Posterior cingulate gyrus (tissue), 11 donors: ENCODE measurements around the gene EYS.
A peak's percentile ranks its signal among the peaks of the same experiment; 100 is the strongest.
"Not testable (repeated sequence)": the region's sequence is repeated elsewhere in the genome, so short reads cannot be mapped to it uniquely, and the experiment has no call there.

Experiments
- DNase-seq, 10 donors: peaks; one replicate each; pipeline versions ENCODE4 v3.0.0 to v3.0.0-alpha.2; 2020 to 2021; ENCODE audit warnings: mixed read lengths in 3 of 10
- intact Hi-C: fragments of 100-400 bp; cut with DNase I; formaldehyde crosslinking; loops from one replicate; pipeline ENCODE4 v1.15.1; 2023

EYS gene

GRCh38 chr6:63828678-63829077 is 1878.3 kb downstream of the EYS start:
- DNase-seq, intact Hi-C loops: not testable (repeated sequence)

- intact Hi-C loops = no loop called here
- DNase-seq = peak in 2 of 10 donors; percentile 33 to 61
Measured at GRCh38 chr6:63824722-63825121, 1882.3 kb downstream of the EYS start.

- intact Hi-C loops = no loop called here
- DNase-seq = no peak
Measured at GRCh38 chr6:63821442-63821841, 1885.6 kb downstream of the EYS start.

- intact Hi-C loops = no loop called here
- DNase-seq = no peak
Measured at GRCh38 chr6:63819831-63820230, 1887.2 kb downstream of the EYS start.

- intact Hi-C loops = no loop called here
- no peak for DNase-seq
Measured at GRCh38 chr6:63817492-63818050, 1889.5 kb downstream of the EYS start.

GRCh38 chr6:63816982-63817436 is 1890.0 kb downstream of the EYS start:
- peak in 2 of 10 donors; percentile 10 to 34 for DNase-seq
- intact Hi-C loops = no loop called here

GRCh38 chr6:63816401-63816981 is 1890.5 kb downstream of the EYS start:
- intact Hi-C loops = no loop called here
- no peak for DNase-seq

GRCh38 chr6:63814459-63814858 is 1892.6 kb downstream of the EYS start:
- intact Hi-C loops = no loop called here
- no peak for DNase-seq

- DNase-seq = no peak
- intact Hi-C loops = no loop called here
Measured at GRCh38 chr6:63813566-63814120, 1893.4 kb downstream of the EYS start.

- intact Hi-C loops = no loop called here
- DNase-seq = no peak
Measured at GRCh38 chr6:63808576-63808975, 1898.5 kb downstream of the EYS start.

- no peak for DNase-seq
- intact Hi-C loops = no loop called here
Measured at GRCh38 chr6:63807056-63807455, 1900.0 kb downstream of the EYS start.

- intact Hi-C loops = no loop called here
Measured at GRCh38 chr6:63806573-63806913, 1900.5 kb downstream of the EYS start.

GRCh38 chr6:63805808-63806572 is 1901.0 kb downstream of the EYS start:
- intact Hi-C loops = no loop called here
- DNase-seq = no peak

More at GRCh38 chr6:63806573-63806913, 1900.5 kb downstream of the EYS start:
- DNase-seq = no peak

- intact Hi-C loops = no loop called here
- DNase-seq = no peak
Measured at GRCh38 chr6:63805345-63805744, 1901.7 kb downstream of the EYS start.

GRCh38 chr6:63804381-63804956 is 1902.6 kb downstream of the EYS start:
- DNase-seq = no peak
- intact Hi-C loops = no loop called here

GRCh38 chr6:63803371-63803770 is 1903.7 kb downstream of the EYS start:
- intact Hi-C loops = loop anchor here (2.0 kb wide), 1 partner anchor 451 kb away; no protein-coding TSS in a partner anchor
- peak in 1 of 10 donors; percentile 34 for DNase-seq

GRCh38 chr6:63802606-63803206 is 1904.3 kb downstream of the EYS start:
- DNase-seq = no peak
- intact Hi-C loops = loop anchor here (2.0 kb wide), 1 partner anchor 450 kb away; no protein-coding TSS in a partner anchor

GRCh38 chr6:63800386-63800785 is 1906.6 kb downstream of the EYS start:
- intact Hi-C loops, DNase-seq: not testable (repeated sequence)

- no peak for DNase-seq
- intact Hi-C loops = no loop called here
Measured at GRCh38 chr6:63799813-63800212, 1907.2 kb downstream of the EYS start.

- intact Hi-C loops = no loop called here
- DNase-seq = no peak
Measured at GRCh38 chr6:63799313-63799712, 1907.7 kb downstream of the EYS start.

GRCh38 chr6:63798378-63798777 is 1908.6 kb downstream of the EYS start:
- intact Hi-C loops = no loop called here
- no peak for DNase-seq
